Stimulated activated CD4-positive, alpha-beta T cell treated with anti-CD3 and anti-CD28 coated beads, Interleukin-1b, Interleukin-23, amount 100 ng/mL, for 4 hours (primary cell): ENCODE data around the gene RXRA.
A peak's percentile ranks its signal among the peaks of the same experiment; 100 is the strongest.

Experiments
- DNase-seq, 2 donors: peaks; one replicate each; pipeline ENCODE4 v3.0.0-alpha.2; 2020; ENCODE audit warnings: low read depth in 2 of 2

Gene RXRA

GRCh38 chr9:134324359-134325095 is 1.7 kb upstream of the RXRA start:
- DNase-seq, result no peak

DNA sequence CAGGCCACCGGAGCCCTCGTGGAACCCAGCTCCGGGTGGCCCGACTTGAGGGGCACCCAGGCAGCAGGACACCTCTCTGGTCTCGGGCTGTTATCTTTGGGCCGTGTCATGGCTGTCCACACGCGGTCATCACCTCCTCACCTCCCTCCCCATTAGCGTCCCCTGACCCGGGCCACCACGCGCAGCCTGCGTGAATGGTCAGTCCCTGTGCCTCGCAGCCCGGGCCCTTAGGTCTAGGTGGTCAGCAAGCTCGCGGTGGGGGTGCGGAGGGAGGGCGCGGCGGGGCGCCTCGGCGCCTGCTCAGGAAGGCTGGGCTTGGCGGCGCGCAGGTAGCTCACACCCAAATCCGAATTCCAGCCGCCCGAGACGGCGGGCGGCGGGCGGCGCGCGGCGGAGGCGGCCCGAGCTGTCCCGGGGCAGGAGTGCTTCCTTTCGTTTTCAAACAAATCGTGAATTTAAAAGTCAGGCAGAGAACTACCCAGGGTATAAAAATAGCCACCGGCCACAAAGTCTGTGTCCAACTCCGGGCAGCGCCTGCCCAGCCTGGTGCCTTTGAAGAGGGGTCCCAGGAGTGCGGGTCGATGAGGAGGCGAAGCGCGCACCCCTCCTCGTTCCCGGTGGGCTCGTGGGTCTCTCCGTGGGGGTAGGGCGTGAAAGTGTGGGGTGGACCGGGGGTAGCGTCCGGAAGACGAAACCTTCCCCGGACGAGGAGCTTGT is 1.0 kb upstream of the RXRA start:
- peak in 1 of 2 donors; percentile 27 for DNase-seq

- no peak for DNase-seq
These were observed 708 bp downstream of the RXRA start for GRCh38 chr9:134326724-134327601.

GRCh38 chr9:134327671-134328231 is 1.5 kb downstream of the RXRA start:
- no peak for DNase-seq

GRCh38 chr9:134328341-134328840 is 2.1 kb downstream of the RXRA start:
- DNase-seq, result no peak

DNA sequence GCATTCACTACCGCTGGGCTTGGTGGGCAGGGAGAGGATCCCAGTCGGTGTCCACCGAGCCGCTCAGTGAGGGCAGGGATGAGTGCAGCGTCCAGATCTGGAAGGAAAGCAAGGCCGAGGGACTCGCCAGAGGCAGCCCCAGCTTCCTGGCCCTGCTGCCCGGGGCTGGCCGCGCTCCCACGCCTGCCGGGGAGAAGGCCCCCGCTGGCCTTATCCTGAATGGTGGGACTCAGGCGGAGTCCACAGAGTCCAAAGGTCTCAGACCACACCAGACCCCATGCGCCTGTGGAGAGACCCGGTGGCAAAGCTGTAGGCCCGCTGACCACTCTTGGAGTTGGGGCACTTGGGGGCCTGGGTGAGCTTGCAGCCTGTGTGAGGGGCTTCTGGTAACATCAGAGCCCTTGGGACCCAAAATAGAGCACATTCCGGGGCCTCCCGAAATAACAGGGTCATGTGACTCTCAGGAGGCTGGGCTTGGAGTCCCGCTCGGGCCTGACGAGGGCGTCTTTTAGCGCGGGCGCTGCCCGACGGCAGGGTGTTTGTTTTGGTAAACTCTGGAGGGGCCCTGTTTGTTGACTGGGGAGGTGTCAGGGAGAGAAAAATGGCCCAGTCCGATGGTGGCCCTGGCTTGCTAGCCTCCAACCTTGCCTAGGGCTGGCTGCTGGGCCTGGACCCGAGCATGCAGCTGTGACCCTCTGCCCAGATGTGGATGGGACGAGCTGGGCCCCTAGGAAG is 2.8 kb downstream of the RXRA start:
- no peak for DNase-seq

- no peak for DNase-seq
These were observed 3.3 kb downstream of the RXRA start for GRCh38 chr9:134329576-134329855.

GRCh38 chr9:134329886-134330285 is 3.6 kb downstream of the RXRA start:
- DNase-seq, result no peak

DNA sequence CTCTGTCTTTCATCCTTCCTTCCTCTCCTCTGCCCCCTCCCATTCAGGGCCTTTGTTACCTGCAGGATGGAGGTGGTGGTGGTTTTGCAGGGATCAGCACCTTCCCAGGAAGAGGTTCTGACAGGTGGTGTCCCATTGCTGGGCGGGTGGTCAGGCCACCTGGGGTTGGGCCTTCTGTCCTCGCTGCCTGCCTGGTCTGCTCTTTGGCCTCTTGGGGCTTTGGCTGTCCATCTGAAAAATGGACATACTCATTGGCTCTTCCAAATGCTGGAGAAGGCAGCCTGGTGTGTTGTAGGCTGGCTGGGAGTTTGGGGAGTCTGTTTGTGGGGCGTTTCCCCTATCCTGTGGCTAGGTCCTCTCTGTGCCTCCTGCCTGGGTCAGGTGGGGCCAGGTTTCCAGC is 4.3 kb downstream of the RXRA start:
- no peak for DNase-seq

DNA sequence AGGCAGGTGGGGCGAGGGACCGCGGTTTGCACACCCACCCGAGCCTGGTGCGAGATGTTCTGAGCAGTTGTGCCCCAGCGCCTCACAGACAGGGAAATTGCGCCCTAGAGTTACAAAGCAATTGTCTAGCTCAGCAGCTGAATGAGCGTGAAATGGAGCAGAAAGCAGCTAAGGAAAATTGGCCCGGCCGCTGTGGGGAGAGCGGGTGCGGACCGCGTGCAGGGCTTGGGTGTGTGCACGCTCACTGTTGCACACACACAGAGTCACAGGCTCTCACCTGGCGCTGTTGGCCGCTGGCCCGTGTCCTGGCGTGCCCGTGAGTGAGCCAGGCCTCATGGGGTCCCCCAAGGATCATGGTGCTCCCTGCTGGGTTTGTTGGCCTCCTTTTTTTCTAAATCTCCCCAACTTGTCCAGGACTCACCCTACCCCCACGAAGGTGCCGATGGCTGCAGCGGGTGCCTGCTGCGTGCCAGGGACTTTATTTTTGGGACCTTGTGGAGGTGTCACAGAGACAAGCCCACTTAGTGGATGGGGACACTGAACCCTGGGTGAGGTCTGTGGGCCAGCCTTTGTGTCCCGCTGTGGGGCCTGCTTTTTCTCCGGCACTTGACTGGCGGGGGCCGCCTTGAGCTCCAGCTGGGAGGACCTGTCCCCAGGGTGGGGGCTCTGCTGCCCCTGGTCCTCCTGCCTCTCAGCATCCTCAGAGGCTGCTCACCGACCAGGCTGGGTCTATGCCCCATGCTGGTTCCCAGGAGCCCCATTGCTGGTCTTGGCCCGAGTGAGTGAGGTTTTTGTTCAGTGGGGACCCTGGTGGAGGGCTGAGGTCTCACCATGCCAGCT is 5.2 kb downstream of the RXRA start:
- no peak for DNase-seq

GRCh38 chr9:134332266-134332665 is 6.0 kb downstream of the RXRA start:
- no peak for DNase-seq

GRCh38 chr9:134332841-134333233 is 6.6 kb downstream of the RXRA start:
- DNase-seq, result no peak

GRCh38 chr9:134333234-134333873 is 7.1 kb downstream of the RXRA start:
- no peak for DNase-seq

GRCh38 chr9:134333874-134334581 is 7.8 kb downstream of the RXRA start:
- no peak for DNase-seq

DNA sequence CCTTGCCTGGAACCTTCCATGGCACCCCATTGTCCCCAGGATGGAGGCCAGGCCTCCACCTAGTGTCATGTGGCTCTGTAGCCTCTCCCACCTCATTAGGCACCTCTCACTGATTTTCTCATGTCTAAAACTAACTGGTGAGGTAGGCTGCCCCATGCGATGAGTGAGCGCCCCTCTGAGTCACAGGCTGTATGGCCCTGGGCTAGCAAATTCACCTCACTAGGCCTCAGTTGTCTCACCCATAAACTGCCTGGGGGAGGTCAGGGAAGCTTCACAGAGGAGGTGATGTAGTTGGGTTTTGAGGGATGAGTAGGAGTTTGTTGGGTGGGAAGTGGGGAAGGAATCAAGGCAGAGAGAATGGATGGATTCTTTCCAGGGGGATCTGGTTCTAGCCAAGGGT is 8.8 kb downstream of the RXRA start:
- DNase-seq, result no peak

GRCh38 chr9:134335486-134336220 is 9.4 kb downstream of the RXRA start:
- no peak for DNase-seq

DNA sequence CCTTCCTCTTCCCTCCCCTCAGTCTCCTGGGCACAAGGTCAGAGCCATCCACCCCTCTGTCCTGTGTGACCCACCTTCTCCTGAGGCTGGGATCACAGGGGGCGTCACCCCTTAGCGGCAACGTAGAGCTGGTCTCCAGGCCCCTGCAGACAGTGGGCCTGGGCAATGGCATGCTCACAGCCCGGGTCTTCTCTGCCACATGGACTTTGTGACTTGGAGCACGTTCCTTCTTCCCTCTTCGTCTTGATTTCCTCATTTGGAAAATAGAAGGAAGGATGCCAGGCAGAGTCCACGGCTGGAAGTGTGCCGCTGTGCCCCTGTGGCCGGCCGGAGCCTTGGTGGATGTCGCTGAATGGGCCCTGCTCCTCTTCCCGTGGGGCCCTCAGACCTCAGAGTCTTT is 10.0 kb downstream of the RXRA start:
- DNase-seq, result no peak

GRCh38 chr9:134336924-134337323 is 10.7 kb downstream of the RXRA start:
- DNase-seq, result no peak

- DNase-seq, result no peak
These were observed 11.2 kb downstream of the RXRA start for GRCh38 chr9:134337469-134337868.
